Measurements from ENCODE around the gene CAB39L.

CAB39L gene

DNA sequence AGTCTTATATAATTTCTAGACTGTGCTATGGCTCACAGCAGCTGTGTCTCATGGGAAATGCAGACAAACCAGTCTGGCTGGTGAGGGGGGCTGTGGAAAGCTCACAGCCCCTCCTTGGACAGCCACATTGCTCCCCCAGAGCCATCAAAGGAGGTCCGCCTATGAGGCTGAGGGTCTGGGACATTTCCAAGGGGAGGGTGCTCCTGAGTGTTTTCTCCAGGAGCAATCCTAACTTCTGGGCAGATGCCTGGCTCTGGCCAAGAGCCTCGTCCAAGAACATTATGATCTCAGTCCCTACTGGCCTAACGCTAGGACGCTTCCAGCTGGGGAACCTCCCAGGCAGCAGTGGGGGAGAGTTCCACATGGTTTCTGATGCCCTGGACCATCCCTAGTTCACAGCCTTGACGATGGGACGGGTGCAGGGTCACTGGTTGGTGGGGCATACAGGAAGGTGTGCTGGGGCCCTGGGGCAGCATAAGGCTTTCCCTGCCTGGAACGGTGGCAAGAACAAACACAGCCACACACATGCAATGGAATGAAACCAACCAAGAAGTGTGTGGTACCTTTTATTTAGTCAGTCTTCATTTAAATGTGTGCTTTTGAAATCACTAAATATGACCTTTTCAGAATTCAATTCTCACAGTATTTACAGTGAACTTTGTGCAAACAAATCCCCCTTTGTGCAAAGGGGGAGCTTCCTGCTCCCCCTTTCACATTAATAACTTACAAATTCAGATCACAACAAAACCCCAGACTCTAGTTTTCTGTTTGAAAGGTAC, 135.6 kb downstream of the CAB39L start:
- TF ChIP-seq YY1 (IDR thresholded peaks at IDR 0.05; ENCODE audit: low read depth) (no peak), CREB1 (IDR thresholded peaks at IDR 0.05; ENCODE audit: low read depth) (no peak), TCF12 (IDR thresholded peaks at IDR 0.05; ENCODE audit: low read depth) (no peak), NFIC (IDR thresholded peaks at IDR 0.05) (no peak), TAF1 (IDR thresholded peaks at IDR 0.05; ENCODE audit: low read depth) (no peak)
- TF ChIP-seq, protein P1, sequence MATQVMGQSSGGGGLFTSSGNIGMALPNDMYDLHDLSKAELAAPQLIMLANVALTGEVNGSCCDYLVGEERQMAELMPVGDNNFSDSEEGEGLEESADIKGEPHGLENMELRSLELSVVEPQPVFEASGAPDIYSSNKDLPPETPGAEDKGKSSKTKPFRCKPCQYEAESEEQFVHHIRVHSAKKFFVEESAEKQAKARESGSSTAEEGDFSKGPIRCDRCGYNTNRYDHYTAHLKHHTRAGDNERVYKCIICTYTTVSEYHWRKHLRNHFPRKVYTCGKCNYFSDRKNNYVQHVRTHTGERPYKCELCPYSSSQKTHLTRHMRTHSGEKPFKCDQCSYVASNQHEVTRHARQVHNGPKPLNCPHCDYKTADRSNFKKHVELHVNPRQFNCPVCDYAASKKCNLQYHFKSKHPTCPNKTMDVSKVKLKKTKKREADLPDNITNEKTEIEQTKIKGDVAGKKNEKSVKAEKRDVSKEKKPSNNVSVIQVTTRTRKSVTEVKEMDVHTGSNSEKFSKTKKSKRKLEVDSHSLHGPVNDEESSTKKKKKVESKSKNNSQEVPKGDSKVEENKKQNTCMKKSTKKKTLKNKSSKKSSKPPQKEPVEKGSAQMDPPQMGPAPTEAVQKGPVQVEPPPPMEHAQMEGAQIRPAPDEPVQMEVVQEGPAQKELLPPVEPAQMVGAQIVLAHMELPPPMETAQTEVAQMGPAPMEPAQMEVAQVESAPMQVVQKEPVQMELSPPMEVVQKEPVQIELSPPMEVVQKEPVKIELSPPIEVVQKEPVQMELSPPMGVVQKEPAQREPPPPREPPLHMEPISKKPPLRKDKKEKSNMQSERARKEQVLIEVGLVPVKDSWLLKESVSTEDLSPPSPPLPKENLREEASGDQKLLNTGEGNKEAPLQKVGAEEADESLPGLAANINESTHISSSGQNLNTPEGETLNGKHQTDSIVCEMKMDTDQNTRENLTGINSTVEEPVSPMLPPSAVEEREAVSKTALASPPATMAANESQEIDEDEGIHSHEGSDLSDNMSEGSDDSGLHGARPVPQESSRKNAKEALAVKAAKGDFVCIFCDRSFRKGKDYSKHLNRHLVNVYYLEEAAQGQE (IDR thresholded peaks at IDR 0.05; ENCODE audit: low read depth), result no peak

DNA sequence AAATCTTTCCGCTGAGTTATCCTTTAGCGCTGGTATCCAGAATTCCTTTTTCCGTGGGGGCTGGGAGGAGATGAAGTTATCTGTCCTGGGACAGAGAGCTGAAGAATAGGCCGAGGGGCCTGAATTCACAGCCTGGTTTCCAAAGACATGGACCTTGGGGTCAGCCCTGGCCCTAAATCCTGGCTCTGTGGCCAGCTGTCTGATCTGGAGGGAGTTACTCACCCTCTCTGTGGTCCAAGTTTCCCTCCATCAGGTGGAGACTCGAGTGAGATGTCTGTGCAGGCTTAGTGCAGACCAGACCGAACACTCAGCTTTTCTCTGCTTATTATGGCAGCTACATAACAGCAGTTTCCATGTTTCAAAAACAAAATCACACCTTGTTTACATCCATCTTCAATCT, 136.5 kb downstream of the CAB39L start:
- no peak for TF ChIP-seq TCF12 (IDR thresholded peaks at IDR 0.05; ENCODE audit: low read depth)
- TF ChIP-seq EGR1 (IDR thresholded peaks at IDR 0.05), result no peak
- no peak for TF ChIP-seq YY1 (IDR thresholded peaks at IDR 0.05; ENCODE audit: low read depth)
- TF ChIP-seq, protein P1 (IDR thresholded peaks at IDR 0.05; ENCODE audit: low read depth), result no peak
- no peak for TF ChIP-seq CREB1 (IDR thresholded peaks at IDR 0.05; ENCODE audit: low read depth)
- TF ChIP-seq EP300 (IDR thresholded peaks at IDR 0.05; ENCODE audit: borderline replicate concordance), result no peak
- TF ChIP-seq TAF1 (IDR thresholded peaks at IDR 0.05; ENCODE audit: low read depth), result no peak
- no peak for TF ChIP-seq MAX (IDR thresholded peaks at IDR 0.05)
- TF ChIP-seq NFIC (IDR thresholded peaks at IDR 0.05), result no peak
- no peak for TF ChIP-seq ZBTB7A (IDR thresholded peaks at IDR 0.05; ENCODE audit: low read depth)

- TF ChIP-seq MAX (IDR thresholded peaks at IDR 0.05), result no peak
- no peak for TF ChIP-seq ZBTB7A (IDR thresholded peaks at IDR 0.05; ENCODE audit: low read depth)
- TF ChIP-seq TEAD4 (IDR thresholded peaks at IDR 0.05), result no peak
- TF ChIP-seq FOXM1 (IDR thresholded peaks at IDR 0.05; ENCODE audit: borderline replicate concordance, low read depth), result no peak
- TF ChIP-seq NFIC (IDR thresholded peaks at IDR 0.05), result no peak
- no peak for TF ChIP-seq TCF12 (IDR thresholded peaks at IDR 0.05; ENCODE audit: low read depth)
- no peak for TF ChIP-seq TAF1 (IDR thresholded peaks at IDR 0.05; ENCODE audit: low read depth)
Measured at GRCh38 chr13:49305792-49306425, 138.0 kb downstream of the CAB39L start.

- TF ChIP-seq CEBPB (IDR thresholded peaks at IDR 0.05) (no peak), YY1 (IDR thresholded peaks at IDR 0.05; ENCODE audit: low read depth) (no peak), TEAD4 (IDR thresholded peaks at IDR 0.05) (no peak)
- TF ChIP-seq, protein P1 (IDR thresholded peaks at IDR 0.05; ENCODE audit: low read depth), result no peak
Measured at GRCh38 chr13:49304763-49305700, 138.8 kb downstream of the CAB39L start.

- TF ChIP-seq MAX (IDR thresholded peaks at IDR 0.05), result no peak
- no peak for TF ChIP-seq TAF1 (IDR thresholded peaks at IDR 0.05; ENCODE audit: low read depth)
- TF ChIP-seq EP300 (IDR thresholded peaks at IDR 0.05; ENCODE audit: borderline replicate concordance), result no peak
- TF ChIP-seq NFIC (IDR thresholded peaks at IDR 0.05), result no peak
- TF ChIP-seq, protein P1 (IDR thresholded peaks at IDR 0.05; ENCODE audit: low read depth), result no peak
- TF ChIP-seq EGR1 (IDR thresholded peaks at IDR 0.05), result no peak
- TF ChIP-seq RAD21 (IDR thresholded peaks at IDR 0.05; ENCODE audit: low read depth), result no peak
- no peak for TF ChIP-seq TCF12 (IDR thresholded peaks at IDR 0.05; ENCODE audit: low read depth)
- no peak for TF ChIP-seq CEBPB (IDR thresholded peaks at IDR 0.05)
- no peak for TF ChIP-seq TEAD4 (IDR thresholded peaks at IDR 0.05)
- no peak for TF ChIP-seq FOXM1 (IDR thresholded peaks at IDR 0.05; ENCODE audit: borderline replicate concordance, low read depth)
- no peak for TF ChIP-seq YY1 (IDR thresholded peaks at IDR 0.05; ENCODE audit: low read depth)
- no peak for TF ChIP-seq USF1 (IDR thresholded peaks at IDR 0.05)
- no peak for TF ChIP-seq CREB1 (IDR thresholded peaks at IDR 0.05; ENCODE audit: low read depth)
- no peak for TF ChIP-seq ZBTB7A (IDR thresholded peaks at IDR 0.05; ENCODE audit: low read depth)
Measured at GRCh38 chr13:49304356-49304755, 139.5 kb downstream of the CAB39L start.

Measured in Ishikawa (cell line).